ENCODE data around the gene NT5DC3. TPM values are rescaled to one million over a fixed set of nuclear protein-coding genes. Genes with fewer than 3 reads are reported as not detected.
"Not testable (repeated sequence)": the region's sequence is repeated elsewhere in the genome, so short reads cannot be mapped to it uniquely, and the experiment has no call there.

Gene NT5DC3
- total RNA-seq, 1 donor from 2014 or later, result 4.2 TPM

DNA sequence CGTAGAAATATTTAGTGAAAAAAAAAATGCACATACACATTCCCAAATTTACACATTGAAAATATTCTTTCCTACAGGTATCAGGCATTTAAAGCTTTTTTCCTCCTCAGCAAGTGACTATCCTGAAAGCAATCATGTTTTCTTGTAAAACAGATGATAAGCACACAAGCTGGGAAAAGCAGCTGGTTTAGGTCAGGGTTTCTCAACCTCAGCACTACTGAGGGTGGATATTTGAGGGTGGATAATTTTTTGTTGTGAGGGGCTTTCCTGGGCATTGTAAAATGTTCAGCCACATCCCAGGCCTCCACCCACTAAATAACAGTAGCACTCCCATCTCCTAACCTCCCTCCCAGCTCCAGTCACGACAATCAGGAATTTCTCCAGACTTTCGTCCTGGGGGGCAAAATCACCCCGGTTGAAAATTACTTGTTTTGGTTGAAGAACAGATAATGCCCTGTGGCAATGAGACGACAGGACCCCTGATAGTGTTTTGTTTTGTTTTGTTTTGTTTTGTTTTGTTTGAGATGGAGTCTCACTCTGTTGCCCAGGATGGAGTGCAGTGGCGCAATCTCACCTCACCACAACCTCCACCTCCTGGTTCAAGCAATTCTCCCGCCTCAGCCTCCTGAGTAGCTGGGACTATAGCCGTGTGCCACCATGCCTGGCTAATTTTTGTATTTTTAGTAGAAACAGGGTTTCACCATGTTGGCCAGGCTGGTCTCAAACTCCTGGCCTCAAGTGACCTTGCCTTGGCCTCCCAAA lies 15.0 kb upstream of the NT5DC3 start:
- no peak for DNase-seq (ENCODE audit: low read depth, low spot score)

DNA sequence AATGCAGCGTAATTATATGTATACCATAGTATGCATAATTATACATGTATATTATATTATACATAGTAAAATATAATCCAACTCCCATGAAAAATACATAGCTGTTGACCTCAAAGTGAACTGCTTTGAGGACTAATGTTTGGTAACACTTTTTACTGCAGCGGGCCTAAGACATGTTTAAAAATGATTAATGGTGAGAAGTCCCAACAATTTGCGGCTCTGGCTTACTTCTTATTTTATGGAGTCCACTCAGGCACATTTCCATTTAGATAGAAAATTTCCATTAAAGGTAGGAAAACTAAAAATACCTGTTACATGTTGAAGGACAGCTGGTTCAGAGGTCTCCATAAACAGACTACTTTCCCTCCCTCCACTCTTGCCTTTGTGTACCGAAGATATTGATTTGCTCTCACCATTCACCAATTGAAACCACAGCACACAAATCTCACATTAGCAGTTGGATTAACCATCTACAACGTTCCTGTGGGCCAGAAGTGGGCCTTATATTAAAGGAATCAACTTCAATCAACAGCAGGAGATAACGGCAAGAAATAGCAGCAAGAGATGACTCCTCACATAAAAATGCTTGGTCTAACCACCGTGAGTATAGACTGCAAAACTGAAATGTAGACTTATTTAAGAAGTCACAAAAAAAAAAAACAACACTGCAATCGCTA lies 14.1 kb upstream of the NT5DC3 start:
- DNase-seq (ENCODE audit: low read depth, low spot score), result no peak

DNA sequence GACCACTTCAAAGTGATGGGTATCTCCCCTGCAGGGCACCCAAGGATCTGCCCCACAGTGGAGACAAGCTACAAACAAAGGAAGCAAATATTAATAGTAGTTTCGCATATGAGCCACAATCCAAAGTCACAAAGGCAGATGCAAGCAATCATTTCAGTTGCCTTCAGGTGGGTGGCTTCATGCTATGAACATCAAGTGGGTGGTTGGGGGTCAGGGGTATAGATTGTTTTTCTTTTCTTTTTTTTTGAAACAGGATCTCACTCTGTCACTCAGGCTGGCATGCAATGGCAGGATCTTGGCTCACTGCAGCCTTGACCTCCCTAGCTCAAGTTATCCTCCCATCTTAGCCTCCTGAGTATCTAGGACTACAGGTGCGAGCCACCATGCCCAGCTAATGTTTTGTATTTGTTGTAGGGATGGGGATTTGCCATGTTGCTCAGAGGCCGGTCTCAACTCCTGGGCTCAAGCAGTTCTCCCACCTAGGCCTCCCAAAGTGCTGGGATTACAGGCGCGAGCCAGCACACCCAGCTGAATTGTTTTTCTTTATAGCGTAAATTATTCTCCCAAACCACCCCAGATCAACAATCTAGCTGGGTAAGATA lies 13.4 kb upstream of the NT5DC3 start:
- DNase-seq (ENCODE audit: low read depth, low spot score), result no peak

DNA sequence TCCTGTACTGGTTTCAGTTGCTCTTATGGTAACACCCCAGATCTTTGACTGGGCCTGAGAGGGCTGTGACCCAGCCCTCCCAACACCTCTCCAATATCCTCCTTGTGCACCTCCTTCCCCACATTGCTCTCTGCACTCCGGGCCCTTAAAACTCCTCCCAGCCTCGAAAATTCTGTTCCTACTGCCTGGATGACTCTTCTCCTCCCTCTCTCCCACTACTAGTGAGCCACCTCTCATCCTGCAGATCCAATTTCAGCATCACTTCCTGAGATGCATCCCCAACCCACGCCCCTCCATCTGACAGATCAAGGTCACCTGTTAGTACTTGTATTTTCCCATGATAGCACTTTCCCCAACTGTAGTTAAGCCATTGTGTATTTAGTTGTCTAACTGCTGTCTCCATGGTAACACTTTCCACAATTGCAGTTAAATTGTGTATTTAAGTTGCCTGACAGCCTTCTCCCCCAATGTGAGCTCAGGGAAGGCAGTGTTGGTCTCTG lies 11.5 kb upstream of the NT5DC3 start:
- no peak for DNase-seq (ENCODE audit: low read depth, low spot score)

DNA sequence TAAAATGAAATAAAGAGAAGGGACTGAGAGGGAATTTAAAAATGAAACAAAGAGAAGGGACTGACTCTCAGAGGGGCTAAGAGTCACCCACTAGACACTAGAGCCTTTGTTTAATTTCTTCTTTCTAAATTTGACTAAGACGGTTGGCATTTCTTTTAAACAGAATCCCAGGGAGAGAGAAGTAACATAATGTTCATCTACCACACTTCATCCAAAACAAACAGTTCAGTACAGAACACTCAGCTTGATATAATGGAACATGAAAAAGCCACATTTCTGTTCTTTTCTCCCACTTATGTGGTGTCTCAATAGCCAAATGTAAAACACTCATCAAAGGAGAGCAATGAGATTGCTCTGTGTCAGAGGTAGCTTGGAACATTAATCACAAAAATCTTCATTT lies 10.1 kb upstream of the NT5DC3 start:
- DNase-seq (ENCODE audit: low read depth, low spot score), result no peak

DNA sequence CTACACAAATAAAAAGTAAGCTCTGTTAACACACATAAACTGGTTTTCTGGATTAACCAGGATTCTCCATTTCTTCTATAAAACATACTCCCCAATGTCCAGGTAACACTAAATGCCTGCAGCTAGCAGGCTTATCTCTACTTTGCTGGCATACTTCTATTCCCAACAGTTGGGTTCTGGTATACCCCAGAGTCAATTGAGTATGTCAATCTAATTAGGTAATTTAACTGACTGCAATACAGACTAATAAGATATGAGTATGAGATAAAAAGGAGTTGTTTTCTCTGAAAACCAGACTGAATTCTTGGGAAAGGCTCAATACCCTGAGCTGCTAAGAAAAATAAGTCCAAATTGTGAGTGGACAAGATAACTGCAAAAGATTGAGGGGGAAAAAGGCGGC lies 9.4 kb upstream of the NT5DC3 start:
- DNase-seq (ENCODE audit: low read depth, low spot score), result no peak

DNA sequence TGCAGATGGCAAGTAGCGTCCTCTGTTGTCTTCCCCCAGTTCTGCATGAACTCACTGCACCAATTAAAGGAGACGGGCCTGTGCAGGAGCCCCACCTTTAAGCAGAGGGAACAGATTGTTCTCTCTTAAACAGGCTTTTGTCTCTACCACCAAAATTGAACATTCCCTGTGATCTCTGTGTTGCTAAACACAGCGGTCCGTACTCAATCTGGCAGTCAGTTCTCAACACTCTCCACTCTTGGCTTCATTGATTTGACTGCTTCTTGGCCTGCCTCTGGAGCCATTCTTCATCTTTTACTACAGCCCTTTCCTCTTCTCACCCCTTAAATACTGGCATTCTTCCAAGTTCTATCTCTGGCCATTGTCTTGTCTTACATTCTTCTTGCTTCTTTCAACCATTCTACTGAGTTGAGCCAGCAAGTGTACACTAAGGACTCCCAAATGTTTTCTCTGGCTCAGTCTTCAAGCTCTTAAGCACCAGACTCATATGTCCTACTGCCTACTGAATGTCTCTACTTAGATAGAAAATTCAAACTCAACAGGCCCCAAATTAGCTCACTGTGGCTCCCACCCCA lies 8.0 kb upstream of the NT5DC3 start:
- DNase-seq (ENCODE audit: low read depth, low spot score), result no peak

DNA sequence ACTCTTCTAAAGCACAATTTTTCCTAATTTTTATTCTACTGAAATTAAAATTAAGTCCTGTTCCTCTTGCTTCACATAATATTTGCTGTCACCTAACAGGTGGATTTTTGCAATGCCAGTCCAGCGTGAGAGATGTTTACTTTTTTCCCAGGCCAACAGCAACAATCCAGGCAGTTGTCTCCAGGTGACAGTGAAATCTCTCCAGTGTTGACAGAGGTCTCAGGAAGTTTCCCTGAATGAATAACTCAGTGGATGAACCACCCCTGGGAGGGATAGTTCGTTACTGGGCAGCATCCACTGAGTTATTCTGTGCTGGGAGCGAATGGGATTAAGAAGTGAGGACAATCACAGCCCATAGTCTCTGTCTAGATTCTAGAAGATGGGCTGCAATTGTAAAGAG lies 7.1 kb upstream of the NT5DC3 start:
- no peak for DNase-seq (ENCODE audit: low read depth, low spot score)

DNA sequence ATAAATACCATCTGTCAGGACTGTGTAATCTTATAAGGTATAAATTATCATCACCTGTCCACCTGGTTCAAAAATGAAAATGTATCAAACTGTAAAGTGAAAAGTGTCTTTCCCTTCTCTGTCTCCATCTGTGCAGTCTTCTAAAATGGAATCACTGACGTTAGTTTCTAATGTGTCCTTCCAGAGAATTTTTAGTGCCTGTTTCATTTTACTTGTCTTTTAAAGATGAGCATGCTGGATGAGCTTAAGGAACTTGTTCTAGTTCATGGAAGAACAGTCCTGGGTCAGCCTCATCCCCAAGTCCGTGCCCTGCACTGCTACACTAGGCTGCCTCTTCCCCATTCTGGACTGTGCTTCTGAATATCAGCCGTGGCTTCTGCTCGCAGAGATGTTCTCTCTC lies 5.4 kb upstream of the NT5DC3 start:
- no peak for DNase-seq (ENCODE audit: low read depth, low spot score)

DNA sequence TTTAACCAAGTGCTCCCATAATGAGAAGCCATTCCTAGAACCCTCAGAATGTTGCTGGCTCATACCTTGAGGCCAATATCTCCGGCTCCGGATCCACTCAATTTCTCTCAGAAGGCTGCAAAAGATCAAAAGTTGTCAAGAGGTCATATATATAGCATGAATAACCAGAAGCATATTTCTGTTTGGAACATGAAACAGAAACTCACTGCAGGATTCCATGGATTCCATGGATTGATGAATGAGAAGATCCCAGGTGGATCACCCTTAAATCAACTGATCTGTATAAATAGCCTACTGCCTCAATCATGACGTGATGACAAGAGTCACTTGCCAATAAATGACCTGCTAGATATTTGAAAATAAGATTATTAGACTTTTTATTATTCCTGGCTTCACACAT lies 3.3 kb upstream of the NT5DC3 start:
- no peak for DNase-seq (ENCODE audit: low read depth, low spot score)

DNA sequence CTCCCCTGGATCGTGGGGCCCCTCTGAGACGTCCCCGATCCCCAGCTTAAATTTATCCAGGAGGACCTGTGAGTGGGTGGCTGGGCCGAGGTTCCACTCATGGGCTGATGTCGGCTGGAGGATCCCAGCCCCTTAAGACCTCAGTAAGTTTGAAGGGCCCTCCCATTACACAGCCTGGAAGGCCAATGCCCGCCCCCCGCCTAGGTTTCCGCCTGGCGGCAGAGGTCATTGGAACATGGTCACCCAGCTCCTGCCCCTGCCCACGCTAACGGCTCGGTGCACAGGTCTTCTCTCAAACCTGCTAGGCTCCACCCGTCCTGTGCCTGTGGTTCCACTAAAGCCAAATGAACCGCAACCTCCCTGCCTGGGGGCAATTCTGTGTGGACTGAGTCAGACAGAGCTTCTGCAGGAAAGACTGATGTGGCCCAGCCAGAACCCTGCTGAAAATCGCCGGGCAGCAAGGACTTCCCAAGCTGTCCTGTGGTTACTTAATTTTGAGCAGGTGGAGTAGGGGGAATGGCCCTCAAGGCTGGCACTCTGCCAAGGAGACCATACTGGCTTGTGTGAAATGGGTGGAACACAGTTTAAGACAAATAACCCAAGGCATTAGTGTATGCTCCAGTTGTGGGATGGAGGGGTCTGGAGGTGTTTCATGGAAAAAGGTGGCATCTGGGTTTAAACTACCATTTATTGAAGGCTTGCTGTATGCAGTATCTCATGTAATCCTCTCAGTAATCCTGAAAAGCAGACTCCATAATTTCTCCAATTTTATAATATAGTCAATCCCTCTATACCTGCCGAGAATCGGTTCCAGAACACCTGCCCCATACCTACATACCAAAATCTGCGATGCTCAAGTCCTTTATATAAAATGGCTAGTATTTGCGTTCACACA lies 903 bp upstream of the NT5DC3 start:
- no peak for DNase-seq (ENCODE audit: low read depth, low spot score)

DNA sequence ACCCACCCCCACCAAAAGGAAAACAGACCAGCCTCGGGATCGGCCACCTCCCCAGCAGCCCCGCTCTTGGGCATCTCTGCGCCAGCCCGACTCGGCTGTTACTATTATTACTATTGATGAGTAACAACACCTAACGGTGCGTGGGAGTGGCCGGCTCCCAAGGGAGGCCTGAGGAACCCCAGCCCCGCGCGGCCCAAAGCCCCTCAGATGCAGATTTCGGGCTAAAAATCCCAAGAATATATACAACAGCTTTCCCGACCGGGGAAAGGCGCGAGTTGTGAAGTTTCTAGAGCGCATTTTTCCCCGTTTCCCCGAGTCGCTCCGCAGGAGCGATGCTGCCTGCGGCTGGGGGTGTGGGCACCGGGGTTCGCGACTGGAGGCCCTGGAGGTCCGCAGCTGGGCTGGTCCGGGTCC lies 565 bp downstream of the NT5DC3 start:
- DNase-seq (ENCODE audit: low read depth, low spot score), result no peak

DNA sequence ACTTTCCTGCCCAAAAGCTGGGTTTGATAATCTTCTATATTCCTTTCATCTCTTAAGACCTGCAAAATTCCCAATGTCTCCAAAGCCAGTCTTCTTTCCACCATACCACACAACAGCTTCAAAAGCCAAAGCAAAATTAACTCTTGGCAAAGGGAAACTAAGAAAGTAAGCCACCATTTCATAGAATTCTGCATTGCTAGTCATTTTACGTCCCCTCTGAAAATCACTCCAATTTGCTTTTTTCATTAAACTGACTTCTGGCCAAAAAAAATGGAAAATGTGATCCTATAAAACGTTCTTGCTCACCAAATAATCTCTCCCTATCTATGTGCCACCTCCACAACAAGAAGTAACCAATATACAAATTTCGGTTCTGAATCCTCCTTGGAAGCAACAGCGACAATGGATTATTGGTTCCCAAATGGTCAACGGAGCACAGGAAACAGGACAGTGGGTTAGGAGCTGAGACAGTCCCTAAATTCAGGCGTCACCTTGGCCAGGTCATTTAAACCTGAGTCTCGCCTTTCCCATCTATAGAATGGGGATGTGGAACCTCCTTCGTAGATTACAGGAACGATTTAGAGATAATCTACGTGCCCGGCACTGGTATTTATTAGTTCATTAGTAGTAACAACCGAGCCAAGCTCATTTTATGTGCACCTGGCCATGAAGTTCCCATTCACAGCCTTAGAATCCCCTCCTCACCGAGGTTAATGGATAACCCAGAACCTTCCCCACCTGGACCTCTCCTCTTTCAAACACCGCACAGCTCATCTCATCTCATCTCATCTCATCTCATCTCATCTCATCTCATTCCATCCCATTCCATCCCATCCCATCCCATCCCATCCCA lies 1.2 kb downstream of the NT5DC3 start:
- DNase-seq (ENCODE audit: low read depth, low spot score), result no peak

DNA sequence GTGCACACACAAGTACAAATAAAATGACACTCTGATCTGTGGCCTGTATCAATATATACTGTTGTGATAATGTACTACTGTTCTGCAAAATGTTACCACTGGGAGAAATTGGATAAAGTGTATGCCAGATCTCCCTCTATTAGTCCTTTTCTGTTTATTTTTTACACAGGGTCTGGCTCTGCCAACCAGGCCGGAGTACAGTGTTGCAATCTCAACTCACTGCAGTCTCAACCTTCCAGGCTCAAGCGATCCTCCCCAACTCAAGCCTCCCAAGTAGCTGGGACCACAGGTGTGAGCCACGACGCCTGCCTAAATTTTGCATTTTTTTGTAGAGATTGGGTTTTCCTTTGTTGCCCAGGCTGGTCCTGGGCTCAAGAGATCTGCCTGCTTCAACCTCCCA lies 1.9 kb downstream of the NT5DC3 start:
- no peak for DNase-seq (ENCODE audit: low read depth, low spot score)

DNA sequence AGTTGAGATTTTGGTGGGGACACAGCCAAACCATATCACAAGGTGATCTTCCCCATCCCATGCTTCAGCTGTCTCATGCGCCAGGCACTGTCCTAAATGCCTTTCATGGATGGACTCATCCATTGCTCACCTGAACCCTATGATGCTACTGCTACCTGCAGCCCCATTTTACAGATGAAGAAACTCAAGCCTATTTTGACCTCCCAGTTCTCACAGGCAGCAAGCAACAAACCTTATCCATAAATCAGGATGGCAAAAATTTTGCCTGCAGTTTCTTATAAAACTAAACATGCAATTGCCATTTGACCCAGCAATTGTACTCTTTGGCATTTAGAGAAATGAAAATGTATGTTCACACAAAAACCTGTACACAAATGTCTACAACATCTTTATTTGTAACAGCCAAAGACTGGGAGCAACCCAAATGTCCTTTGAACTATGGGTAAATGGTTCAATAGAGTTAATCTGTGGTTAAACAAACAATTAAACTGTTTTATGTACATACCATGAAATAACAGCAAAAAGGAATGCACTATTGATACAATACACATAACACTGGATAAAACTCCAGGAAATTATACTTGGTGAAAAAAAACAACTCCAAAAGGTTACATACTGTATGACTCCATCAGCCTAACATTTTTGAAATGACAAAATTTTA lies 2.6 kb downstream of the NT5DC3 start:
- DNase-seq (ENCODE audit: low read depth, low spot score), result no peak

DNA sequence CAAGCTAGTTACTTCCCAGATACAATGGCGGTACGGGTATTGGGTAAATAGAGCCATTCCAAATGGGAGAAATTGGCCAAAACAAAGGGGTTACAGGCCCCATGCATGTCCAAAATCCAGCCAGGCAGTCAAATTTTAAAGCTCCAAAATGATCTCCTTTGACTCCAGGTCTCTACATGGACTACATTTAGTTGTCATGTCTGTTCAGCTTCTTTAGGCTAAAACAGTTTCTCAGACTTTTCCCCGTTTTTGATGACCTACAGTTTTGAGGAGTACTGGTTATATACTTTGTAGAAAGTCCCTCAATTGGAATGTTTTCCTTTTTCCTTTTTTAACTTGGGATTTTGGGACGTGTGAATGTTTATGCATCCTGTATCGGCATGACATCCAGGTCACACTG lies 4.7 kb downstream of the NT5DC3 start:
- DNase-seq (ENCODE audit: low read depth, low spot score), result no peak

DNA sequence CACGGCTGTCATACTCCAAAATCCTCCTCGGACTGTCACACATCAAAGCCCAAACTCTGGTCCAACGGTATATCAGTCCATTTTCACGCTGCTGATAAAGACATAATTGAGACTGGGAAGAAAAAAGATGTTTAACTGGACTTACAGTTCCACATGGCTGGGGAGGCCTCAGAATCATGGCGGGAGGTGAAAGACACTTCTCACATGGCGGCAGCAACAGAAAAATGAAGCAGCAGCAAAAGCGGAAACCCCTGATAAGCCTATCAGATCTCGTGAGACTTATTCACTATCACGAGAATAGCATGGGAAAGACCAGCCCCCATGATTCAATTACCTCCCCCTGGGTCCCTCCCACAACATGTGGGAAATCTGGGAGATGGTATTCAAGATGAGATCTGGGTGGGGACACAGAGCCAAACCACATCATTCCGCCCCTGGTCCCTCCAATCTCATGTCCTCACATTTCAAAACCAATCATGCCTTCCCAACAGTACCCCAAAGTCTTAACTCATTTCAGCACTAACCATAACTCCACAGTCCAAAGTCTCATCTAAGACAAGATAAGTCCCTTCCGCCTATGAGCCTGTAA lies 5.2 kb downstream of the NT5DC3 start:
- DNase-seq (ENCODE audit: low read depth, low spot score), result not testable (repeated sequence)

DNA sequence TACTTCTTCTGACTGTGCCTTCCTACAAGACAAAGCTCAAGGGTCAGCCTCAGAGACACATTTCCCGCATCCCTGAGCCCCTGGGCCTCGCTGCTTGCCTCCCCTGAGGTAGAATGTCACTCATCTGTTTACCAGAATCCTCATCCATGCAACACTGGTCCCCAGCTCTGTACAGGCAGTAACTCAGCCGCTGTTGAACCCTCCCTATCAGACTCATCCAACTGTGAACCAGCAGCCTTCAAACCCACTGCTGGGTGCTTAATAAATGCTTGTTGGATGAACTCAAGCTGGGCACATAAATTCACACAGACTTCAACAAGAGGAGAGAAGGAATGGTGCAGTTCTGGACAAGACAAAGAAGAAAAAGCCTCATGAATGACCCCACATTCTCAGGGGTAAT lies 6.1 kb downstream of the NT5DC3 start:
- DNase-seq (ENCODE audit: low read depth, low spot score), result no peak

DNA sequence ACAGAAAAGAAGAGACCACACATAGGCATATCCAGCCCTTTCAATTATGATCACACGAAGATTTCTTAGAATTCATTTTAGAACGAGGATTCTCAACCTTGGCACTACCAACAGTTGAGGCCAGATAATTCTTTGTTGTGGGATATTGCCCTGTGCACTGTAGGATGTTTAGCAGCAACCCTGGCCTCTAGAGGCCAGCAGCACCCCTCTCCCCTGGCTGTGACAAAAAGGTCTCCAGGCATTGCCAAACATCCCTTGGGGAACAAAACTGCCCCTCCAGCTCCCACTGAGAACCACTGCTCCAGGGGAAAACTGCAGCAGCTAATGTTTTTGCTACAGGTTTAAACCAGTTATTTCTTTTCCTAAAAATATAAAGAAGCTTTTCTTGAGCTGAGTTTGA lies 7.1 kb downstream of the NT5DC3 start:
- no peak for DNase-seq (ENCODE audit: low read depth, low spot score)
